Right cardiac atrium (tissue), 5 donors: Measurements from ENCODE around the gene PHLDA2. TPM values are rescaled to one million over a fixed set of nuclear protein-coding genes. Genes with fewer than 3 reads are reported as not detected.
"Not testable (repeated sequence)": the region's sequence is repeated elsewhere in the genome, so short reads cannot be mapped to it uniquely, and the experiment has no call there.

ENCODE experiments used
- ATAC-seq, 2 donors: fragments of 200-7000 bp; cut with Tn5 transposase; one replicate each; pipeline versions ENCODE4 v1.8.0 to v1.9.1; 2020; ENCODE audit warnings: moderate library complexity in 2 of 2, mild to moderate bottlenecking in 1 of 2
- DNase-seq, 3 donors: peaks; one replicate each; pipeline ENCODE4 v3.0.0-alpha.2; 2020
- H3K27ac ChIP-seq: one replicate; pipeline ENCODE4 v1.5.1; 2013; ENCODE audit warnings: mild to moderate bottlenecking, low read length, control low read depth, moderate library complexity
- H3K27me3 ChIP-seq: one replicate; pipeline ENCODE4 v1.6.1; 2013; ENCODE audit not compliant: control insufficient read depth, insufficient read depth
- H3K4me1 ChIP-seq: one replicate; pipeline ENCODE4 v1.6.1; 2013; ENCODE audit warnings: low read length; ENCODE audit not compliant: control insufficient read depth, insufficient read depth
- H3K4me3 ChIP-seq: one replicate; pipeline ENCODE4 v1.5.1; 2013; ENCODE audit warnings: low read length, control low read depth
- H3K9me3 ChIP-seq: one replicate; pipeline ENCODE4 v1.6.1; 2013; ENCODE audit warnings: low read length; ENCODE audit not compliant: control insufficient read depth
- WGBS: extraction: QIAGEN DNeasy Blood & Tissue Kit; methylation state at CpG from one replicate; pipeline ENCODE4 v1.1.7; 2013; 5-methylcytosine and 5-hydroxymethylcytosine counted together
- intact Hi-C, 4 donors: fragments of 100-400 bp; cut with DNase I; formaldehyde crosslinking; loops; one replicate each; pipeline versions ENCODE4 v1.11.0 to v1.14.0; 2022 to 2023
- polyA plus RNA-seq: library from polyadenylated mRNA; stranded (reverse); fragments of 200-250 nt; gene quantifications from one replicate; pipeline ENCODE4 v1.2.3, GENCODE V29; 2013
- total RNA-seq, 4 donors: library from RNA; stranded (reverse); fragmentation: NEBNext Ultra II Directional; extraction: Animal tissue kit (Norgen Biotek cat#: 25700); gene quantifications; one replicate each; pipeline ENCODE4 v1.2.1, GENCODE V29; 2021
- donor health status: healthy with polysubstance abuse.
- donor health status: DM: no; HTN: yes; CAD: no.
- donor health status: DM: no; HTN: no; CAD: no.
- donor health status: DM: no; HTN: yes; CAD: no; lungs with severe emphysema.
- donor health status: DM: yes; HTN: yes; CAD: no.

PHLDA2 gene
- total and polyA plus RNA-seq, 5 donors, result 0.57 to 2.1 (median 1.4) TPM; not detected in 1

GRCh38 chr11:2911088-2911784 lies 18.0 kb downstream of the PHLDA2 start:
- ATAC-seq (no peak), DNase-seq (peak in 1 of 3 donors; percentile 40)
- intact Hi-C loops, result no loop called here
- Histone ChIP-seq H3K27me3 (no peaks in the 10 kb centered on the region), H3K27ac (no peak overlapping the region), H3K4me3 (no peak overlapping the region), H3K9me3 (no peaks in the 10 kb centered on the region), H3K4me1 (no peaks in the 10 kb centered on the region)
- 91% methylated on average over 18 of the region's 18 CpGs for WGBS

- H3K4me1 ChIP-seq, result no peaks in the 10 kb centered on the region
- H3K27ac ChIP-seq, result no peak overlapping the region
- ATAC-seq, result no peak
- no peaks in the 10 kb centered on the region for H3K27me3 ChIP-seq
- WGBS, result 91% methylated on average over 13 of the region's 13 CpGs
- intact Hi-C loops, result no loop called here
- H3K4me3 ChIP-seq, result no peak overlapping the region
- DNase-seq, result no peak
- no peaks in the 10 kb centered on the region for H3K9me3 ChIP-seq
Measured at GRCh38 chr11:2910401-2910955, 18.7 kb downstream of the PHLDA2 start.

GRCh38 chr11:2909133-2909902 lies 19.9 kb downstream of the PHLDA2 start:
- Histone ChIP-seq H3K27me3 (no peaks in the 10 kb centered on the region), H3K4me3 (no peak overlapping the region), H3K27ac (no peak overlapping the region), H3K9me3 (no peaks in the 10 kb centered on the region), H3K4me1 (no peaks in the 10 kb centered on the region)
- 31% methylated on average over 78 of the region's 78 CpGs for WGBS
- DNase-seq (peak in 2 of 3 donors; percentile 82 to 85), ATAC-seq (peak; percentile 18 to 32)
- intact Hi-C loops, result no loop called here

- ATAC-seq (no peak), DNase-seq (peak in 1 of 3 donors; percentile 60)
- intact Hi-C loops, result no loop called here
- Histone ChIP-seq H3K4me1 (no peaks in the 10 kb centered on the region), H3K4me3 (no peak overlapping the region), H3K9me3 (no peaks in the 10 kb centered on the region), H3K27ac (no peak overlapping the region), H3K27me3 (no peaks in the 10 kb centered on the region)
- 93% methylated on average over 14 of the region's 14 CpGs for WGBS
Measured at GRCh38 chr11:2908130-2908529, 21.1 kb downstream of the PHLDA2 start.

GRCh38 chr11:2905299-2905698 lies 23.9 kb downstream of the PHLDA2 start:
- H3K4me1 ChIP-seq, ATAC-seq, H3K9me3 ChIP-seq, intact Hi-C loops, H3K27ac ChIP-seq, H3K4me3 ChIP-seq, DNase-seq, H3K27me3 ChIP-seq: not testable (repeated sequence)
- 86% methylated on average over 7 of the region's 7 CpGs for WGBS

GRCh38 chr11:2904153-2905052 lies 24.8 kb downstream of the PHLDA2 start:
- Histone ChIP-seq H3K9me3 (no peaks in the 10 kb centered on the region), H3K4me1 (no peaks in the 10 kb centered on the region), H3K4me3 (no peak overlapping the region), H3K27ac (no peak overlapping the region), H3K27me3 (no peaks in the 10 kb centered on the region)
- intact Hi-C loops, result no loop called here
- 76% methylated on average over 21 of the region's 21 CpGs for WGBS
- ATAC-seq, result no peak
- DNase-seq, result no peak

- intact Hi-C loops, result no loop called here
- no peak overlapping the region for H3K4me3 ChIP-seq
- DNase-seq (no peak), ATAC-seq (no peak)
- H3K27me3 ChIP-seq, result no peaks in the 10 kb centered on the region
- WGBS, result 71% methylated on average over 7 of the region's 7 CpGs
- H3K27ac ChIP-seq, result no peak overlapping the region
- no peaks in the 10 kb centered on the region for H3K4me1 ChIP-seq
- H3K9me3 ChIP-seq, result no peaks in the 10 kb centered on the region
Measured at GRCh38 chr11:2903672-2904011, 25.6 kb downstream of the PHLDA2 start.

- H3K4me1 ChIP-seq, result no peaks in the 10 kb centered on the region
- H3K9me3 ChIP-seq, result no peaks in the 10 kb centered on the region
- intact Hi-C loops, result no loop called here
- H3K4me3 ChIP-seq, result peak overlapping the region; percentile 67
- H3K27me3 ChIP-seq, result no peaks in the 10 kb centered on the region
- DNase-seq (no peak), ATAC-seq (no peak)
- no peak overlapping the region for H3K27ac ChIP-seq
- WGBS, result 71% methylated on average over 23 of the region's 23 CpGs
Measured at GRCh38 chr11:2902784-2903671, 26.2 kb downstream of the PHLDA2 start.

GRCh38 chr11:2901854-2902783 lies 27.1 kb downstream of the PHLDA2 start:
- ATAC-seq (peak; percentile 89 to 90), DNase-seq (peak; percentile 96 to 98 (median 98))
- intact Hi-C loops, result no loop called here
- H3K27ac ChIP-seq, result peak overlapping the region; percentile 77
- H3K4me1 ChIP-seq, result no peaks in the 10 kb centered on the region
- peak overlapping the region; percentile 67 for H3K4me3 ChIP-seq
- H3K27me3 ChIP-seq, result no peaks in the 10 kb centered on the region
- 5% methylated on average over 58 of the region's 58 CpGs for WGBS
- H3K9me3 ChIP-seq, result no peaks in the 10 kb centered on the region
